Endothelial cell of umbilical vein (primary cell): ENCODE measurements around the gene AMT. TPM values are rescaled to one million over a fixed set of nuclear protein-coding genes. Genes with fewer than 3 reads are reported as not detected.

Experiments used
- BruUV-seq: library from RNA; stranded (reverse); fragments of 400-500 nt; replicated peaks from 2 replicates; lab custom pipeline; 2021; lab: Mats Ljungman, UMichigan
- CTCF ChIA-PET: fragments of 300-600, 350-600 bp; sonication (Branson Sonifier 250); formaldehyde crosslinking; loops from one replicate; lab custom pipeline; 2021; ENCODE audit warnings: antibody characterized with exemption, inconsistent platforms; lab: Charles Lee
- POLR2A ChIA-PET: fragments of 300-600, 350-600 bp; sonication (Branson Sonifier 250); formaldehyde crosslinking; loops from one replicate; lab custom pipeline; 2021; ENCODE audit warnings: antibody characterized with exemption, inconsistent platforms; lab: Charles Lee
- DNase-seq: peaks from one replicate; pipeline ENCODE4 v3.0.0-alpha.2; 2011; ENCODE audit warnings: low read depth, low spot score
- FAIRE-seq: peaks from 2 replicates; lab custom pipeline; 2011; peaks lifted over from hg19 to GRCh38; lab: Jason Lieb, UNC
- H2AFZ ChIP-seq: 2 replicates; pipeline ENCODE4 v1.6.0; 2012; ENCODE audit warnings: low read depth, low read length, control low read depth, inconsistent platforms
- H3K27ac ChIP-seq: 2 replicates; pipeline ENCODE4 v1.5.1; 2011; ENCODE audit warnings: low read depth, mild to moderate bottlenecking, control low read depth, low read length, moderate library complexity; ENCODE audit not compliant: insufficient read depth
- H3K27me3 ChIP-seq, 2 experiments: 2 replicates each; pipeline versions ENCODE4 v1.6.0 to v1.6.1; 2011; ENCODE audit warnings: low read length in 2 of 2, mixed read lengths in 1 of 2; ENCODE audit not compliant: control insufficient read depth in 2 of 2, insufficient read depth in 2 of 2
- H3K36me3 ChIP-seq, 2 experiments: 2 replicates in 1 of 2; 3 replicates in 1 of 2; pipeline ENCODE4 v1.5.1; 2011; ENCODE audit warnings: low read length in 2 of 2, mild to moderate bottlenecking in 1 of 2, moderate library complexity in 1 of 2; ENCODE audit not compliant: control insufficient read depth in 2 of 2, insufficient read depth in 2 of 2; ENCODE audit errors: extremely low read depth in 1 of 2
- H3K4me1 ChIP-seq: 3 replicates; pipeline ENCODE4 v1.5.1; 2011; ENCODE audit warnings: mild to moderate bottlenecking, low read length; ENCODE audit not compliant: control insufficient read depth, insufficient read depth; ENCODE audit errors: extremely low read depth
- H3K4me2 ChIP-seq: 2 replicates; pipeline ENCODE4 v1.6.1; 2011; ENCODE audit warnings: low read length, control low read depth, mixed read lengths; ENCODE audit not compliant: insufficient read depth
- H3K4me3 ChIP-seq, 3 experiments: fragments of 200-600 bp in 1 of 3; sonication (generic), shearing (Covaris generic) in 1 of 3; replicated peaks in 1 of 3; 2 replicates each; pipeline ENCODE4 v1.5.1; 2011 to 2016; ENCODE audit warnings: control low read depth in 3 of 3, low read length in 3 of 3, mild to moderate bottlenecking in 2 of 3, inconsistent platforms in 1 of 3, low read depth in 1 of 3, moderate library complexity in 1 of 3; ENCODE audit not compliant: insufficient read depth in 1 of 3
- H3K79me2 ChIP-seq: 2 replicates; pipeline ENCODE4 v1.6.0; 2012; ENCODE audit warnings: low read length, inconsistent platforms; ENCODE audit not compliant: control insufficient read depth, insufficient read depth
- H3K9ac ChIP-seq: replicated peaks from 2 replicates; pipeline ENCODE3; 2011; ENCODE audit warnings: low read length, control low read depth; ENCODE audit not compliant: insufficient read depth; ENCODE audit errors: extremely low read depth
- H3K9me1 ChIP-seq: replicated peaks from 3 replicates; pipeline ENCODE4 v1.6.0; 2011; ENCODE audit warnings: mild to moderate bottlenecking, low read length; ENCODE audit not compliant: control insufficient read depth, insufficient read depth; ENCODE audit errors: extremely low read depth
- H3K9me3 ChIP-seq: replicated peaks from 2 replicates; pipeline ENCODE4 v1.5.1; 2012; ENCODE audit warnings: low read length, inconsistent platforms; ENCODE audit not compliant: control insufficient read depth, insufficient read depth
- H4K20me1 ChIP-seq: replicated peaks from 2 replicates; pipeline ENCODE3; 2011; ENCODE audit warnings: mild to moderate bottlenecking, low read length; ENCODE audit not compliant: control insufficient read depth, insufficient read depth; ENCODE audit errors: extremely low read depth
- EZH2 ChIP-seq: IDR thresholded peaks from 2 replicates; pipeline ENCODE4 v1.6.1; 2012; ENCODE audit warnings: borderline replicate concordance, low read depth, mild to moderate bottlenecking, moderate library complexity, low read length, inconsistent platforms; ENCODE audit not compliant: severe bottlenecking
- FOS ChIP-seq: IDR thresholded peaks from 2 replicates; pipeline ENCODE4 v1.6.1; 2011; ENCODE audit warnings: mild to moderate bottlenecking, low read length, moderate library complexity, borderline replicate concordance; ENCODE audit not compliant: insufficient read depth
- GATA2 ChIP-seq: IDR thresholded peaks from 2 replicates; pipeline ENCODE4 v1.7.0; 2011; ENCODE audit warnings: low read depth, mild to moderate bottlenecking, moderate library complexity, mixed read lengths, low read length; ENCODE audit not compliant: insufficient read length, insufficient read depth
- JUN ChIP-seq: IDR thresholded peaks from 2 replicates; pipeline ENCODE4 v1.6.1; 2011; ENCODE audit warnings: borderline replicate concordance, low read depth; ENCODE audit not compliant: insufficient read length, insufficient read depth
- MYC ChIP-seq: IDR thresholded peaks from one replicate; pipeline ENCODE4 v1.6.1; 2011; ENCODE audit warnings: mild to moderate bottlenecking, low read depth, low read length
- POLR2A ChIP-seq: IDR thresholded peaks from 2 replicates; pipeline ENCODE4 v1.6.1; 2012; ENCODE audit warnings: low read depth, mild to moderate bottlenecking, control low read depth, low read length
- POLR2AphosphoS5 ChIP-seq: IDR thresholded peaks from 2 replicates; pipeline ENCODE4 v1.6.1; 2012; ENCODE audit warnings: low read depth, mild to moderate bottlenecking, control low read depth, low read length, moderate library complexity; ENCODE audit not compliant: insufficient read depth
- dilution Hi-C: fragments of 300-500 bp; cut with MboI; formaldehyde crosslinking; loops from one replicate; pipeline ENCODE4 v1.15.0; 2019; ENCODE audit warnings: low sequenced_read_pairs; ENCODE audit not compliant: extremely low pct_ligation_motif_present
- intact Hi-C: fragments of 100-400 bp; cut with micrococcal nuclease; formaldehyde crosslinking; loops from one replicate; pipeline ENCODE4 v1.10.0; 2022
- polyA plus RNA-seq, 4 experiments: library from polyadenylated mRNA; depleted of rRNA in 3 of 4; stranded (reverse) in 3 of 4; unstranded in 1 of 4; fragments of >200 nt; gene quantifications; 2 replicates each; pipeline versions ENCODE4 v1.2.1 to v1.2.3, GENCODE V29; 2011 to 2012; ENCODE audit warnings: missing spikeins in 1 of 4
- total RNA-seq: library from RNA; stranded (reverse); gene quantifications from 2 replicates; pipeline ENCODE4 v1.2.3, GENCODE V29; 2021
- TF ChIP-seq, protein P1 (sequence below): IDR thresholded peaks from 2 replicates; pipeline ENCODE4 v1.6.1; 2011; ENCODE audit not compliant: insufficient read depth, insufficient read length
- TF ChIP-seq, protein P2 (sequence below), 2 donors: IDR thresholded peaks; 1 replicate in 1 of 2; 2 replicates in 1 of 2; pipeline ENCODE4 v1.5.1; 2011; ENCODE audit warnings: low read length in 2 of 2, mild to moderate bottlenecking in 2 of 2, moderate library complexity in 2 of 2, control low read depth in 1 of 2, inconsistent platforms in 1 of 2, low read depth in 1 of 2; ENCODE audit not compliant: insufficient read depth in 1 of 2; ENCODE audit errors: extremely low read depth in 1 of 2

Gene AMT
- total and polyA plus RNA-seq, 2 donors (not counting 3 experiments of a cell fraction or from before 2014, with no cell fraction given): 4.4 to 9.0 TPM

DNA sequence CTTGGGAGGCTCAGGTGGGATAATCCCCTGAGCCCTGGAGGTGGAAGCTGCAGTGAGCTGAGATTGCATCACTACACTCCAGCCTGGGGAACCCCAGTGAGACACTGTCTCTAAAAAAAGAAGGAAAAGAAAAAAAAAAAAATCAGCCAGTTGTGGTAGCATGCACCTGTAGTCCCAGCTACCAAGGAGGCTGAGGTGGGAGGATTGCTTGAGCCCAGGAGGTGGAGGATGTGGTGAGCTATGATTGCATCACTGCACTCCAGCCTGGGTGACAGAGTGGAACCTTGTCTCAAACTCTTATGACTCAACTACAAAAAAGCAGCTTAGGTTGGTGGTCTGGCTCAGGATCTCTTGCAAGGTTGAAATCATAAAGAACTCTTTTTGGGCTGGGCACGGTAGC, 44.8 kb downstream of the AMT start:
- Histone ChIP-seq H3K9ac (no peak overlapping the region), H3K27me3 (no peaks in the 10 kb centered on the region), H3K4me3 (no peak overlapping the region), H3K4me1 (no peaks in the 10 kb centered on the region), H3K27ac (no peak overlapping the region), H3K79me2 (peaks cover 99% of the 10 kb centered on the region), H2AFZ (no peak overlapping the region), H3K36me3 (peaks cover 16 to 17% of the 10 kb centered on the region in 2 experiments), H4K20me1 (peaks cover 10% of the 10 kb centered on the region), H3K4me2 (no peak overlapping the region), H3K9me1 (no peaks in the 10 kb centered on the region), H3K9me3 (no peaks in the 10 kb centered on the region)
- intact Hi-C loops: no loop called here
- POLR2A ChIA-PET: interaction anchor here (0.5 to 0.7 kb wide), 2 partner anchors 9 to 16 kb away, joined by 3 to 5 read pairs; no protein-coding TSS in a partner anchor
- TF ChIP-seq JUN (no peak), MYC (no peak), GATA2 (no peak), EZH2 (no peak)
- TF ChIP-seq, protein P1, sequence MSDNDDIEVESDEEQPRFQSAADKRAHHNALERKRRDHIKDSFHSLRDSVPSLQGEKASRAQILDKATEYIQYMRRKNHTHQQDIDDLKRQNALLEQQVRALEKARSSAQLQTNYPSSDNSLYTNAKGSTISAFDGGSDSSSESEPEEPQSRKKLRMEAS: no peak
- FAIRE-seq (no peak), DNase-seq (no peak)
- CTCF ChIA-PET: interaction anchor here (0.9 to 1.3 kb wide), 3 partner anchors 11 to 72 kb away, joined by 3 read pairs; no protein-coding TSS in a partner anchor
- dilution Hi-C loops: no loop called here
- no TSS peak for BruUV-seq

DNA sequence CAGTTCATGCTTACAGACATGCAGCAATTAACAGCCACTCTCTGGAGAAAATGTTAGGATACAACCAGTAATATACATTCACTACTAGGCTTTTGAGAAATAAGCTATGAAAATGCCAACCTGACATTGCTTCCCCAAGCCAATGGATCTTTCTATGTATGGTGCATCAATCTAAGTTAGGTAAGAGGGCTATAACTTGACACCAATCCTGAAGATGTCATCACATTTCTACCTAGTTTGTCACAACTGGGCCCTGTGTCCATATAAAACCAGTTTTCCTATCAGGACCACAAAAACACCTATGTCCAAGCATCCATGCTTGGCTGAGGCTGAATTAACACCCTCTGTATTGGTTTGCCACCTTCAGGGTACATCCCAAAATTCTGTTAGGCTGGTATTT, 50.3 kb downstream of the AMT start:
- Histone ChIP-seq H3K27me3 (no peaks in the 10 kb centered on the region), H3K79me2 (peaks cover 91% of the 10 kb centered on the region), H3K4me2 (no peak overlapping the region), H3K9me3 (no peaks in the 10 kb centered on the region), H3K36me3 (peaks cover 26 to 30% of the 10 kb centered on the region in 2 experiments), H4K20me1 (peaks cover 11% of the 10 kb centered on the region), H3K9ac (no peak overlapping the region), H3K4me1 (no peaks in the 10 kb centered on the region), H3K4me3 (no peak overlapping the region), H3K9me1 (no peaks in the 10 kb centered on the region), H3K27ac (no peak overlapping the region), H2AFZ (no peak overlapping the region)
- TF ChIP-seq MYC (no peak), GATA2 (no peak), POLR2AphosphoS5 (no peak), POLR2A (no peak), JUN (no peak), EZH2 (no peak), FOS (no peak)
- TF ChIP-seq, protein P1: no peak
- TF ChIP-seq, protein P2, sequence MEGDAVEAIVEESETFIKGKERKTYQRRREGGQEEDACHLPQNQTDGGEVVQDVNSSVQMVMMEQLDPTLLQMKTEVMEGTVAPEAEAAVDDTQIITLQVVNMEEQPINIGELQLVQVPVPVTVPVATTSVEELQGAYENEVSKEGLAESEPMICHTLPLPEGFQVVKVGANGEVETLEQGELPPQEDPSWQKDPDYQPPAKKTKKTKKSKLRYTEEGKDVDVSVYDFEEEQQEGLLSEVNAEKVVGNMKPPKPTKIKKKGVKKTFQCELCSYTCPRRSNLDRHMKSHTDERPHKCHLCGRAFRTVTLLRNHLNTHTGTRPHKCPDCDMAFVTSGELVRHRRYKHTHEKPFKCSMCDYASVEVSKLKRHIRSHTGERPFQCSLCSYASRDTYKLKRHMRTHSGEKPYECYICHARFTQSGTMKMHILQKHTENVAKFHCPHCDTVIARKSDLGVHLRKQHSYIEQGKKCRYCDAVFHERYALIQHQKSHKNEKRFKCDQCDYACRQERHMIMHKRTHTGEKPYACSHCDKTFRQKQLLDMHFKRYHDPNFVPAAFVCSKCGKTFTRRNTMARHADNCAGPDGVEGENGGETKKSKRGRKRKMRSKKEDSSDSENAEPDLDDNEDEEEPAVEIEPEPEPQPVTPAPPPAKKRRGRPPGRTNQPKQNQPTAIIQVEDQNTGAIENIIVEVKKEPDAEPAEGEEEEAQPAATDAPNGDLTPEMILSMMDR (IDR thresholded peaks at IDR 0.05; ENCODE audit: extremely low read depth in 1 of 2, insufficient read depth in 1 of 2, low read depth in 1 of 2, low read length in 2 of 2): no peak
- no peak for FAIRE-seq
- dilution Hi-C loops: no loop called here
- ChIA-PET CTCF (no interaction called here), POLR2A (no interaction called here)
- BruUV-seq: no TSS peak
- DNase-seq: no peak
- intact Hi-C loops: no loop called here
